HT1080 (cell line): ENCODE results near the gene TBL1X. TPM values are rescaled to one million over a fixed set of nuclear protein-coding genes. Genes with fewer than 3 reads are reported as not detected.
"Not testable (repeated sequence)": the region's sequence is repeated elsewhere in the genome, so short reads cannot be mapped to it uniquely, and the experiment has no call there.

Experiments
- DNase-seq: peaks from one replicate; pipeline ENCODE4 v3.0.0-alpha.2; 2015; ENCODE audit warnings: low read depth
- total RNA-seq: library from RNA; depleted of rRNA; stranded (reverse); fragments of >200 nt; shearing (Covaris generic); gene quantifications from 2 replicates; pipeline ENCODE4 v1.2.3, GENCODE V29; 2014

Gene TBL1X
- total RNA-seq, 1 experiment from 2014 or later = 33.5 TPM

DNA sequence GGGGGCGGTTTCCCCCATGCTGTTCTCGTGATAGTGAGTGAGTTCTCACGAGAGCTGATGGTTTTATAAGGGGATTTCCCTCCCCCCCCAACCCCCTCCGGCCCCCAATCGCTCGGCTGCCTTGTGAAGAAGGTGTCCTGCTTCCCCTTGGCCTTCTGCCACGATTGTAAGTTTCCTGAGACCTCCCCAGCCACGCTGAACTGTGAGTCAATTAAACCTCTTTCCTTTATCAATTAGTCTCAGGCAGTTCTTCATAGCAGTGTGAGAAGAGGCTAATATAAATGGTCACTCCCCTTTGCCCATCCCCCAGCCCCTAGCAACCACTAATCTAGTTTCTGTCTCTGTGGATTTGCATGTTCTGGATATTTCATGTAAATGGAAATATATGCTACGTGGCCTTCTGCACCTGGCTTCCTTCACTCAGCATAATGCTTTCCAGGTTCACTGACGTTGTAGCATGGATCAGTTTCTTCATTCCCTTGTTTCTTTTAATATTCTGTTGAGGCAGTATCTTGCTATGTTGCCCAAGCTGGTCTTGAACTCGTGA, 284.4 kb downstream of the TBL1X start:
- DNase-seq = no peak

DNA sequence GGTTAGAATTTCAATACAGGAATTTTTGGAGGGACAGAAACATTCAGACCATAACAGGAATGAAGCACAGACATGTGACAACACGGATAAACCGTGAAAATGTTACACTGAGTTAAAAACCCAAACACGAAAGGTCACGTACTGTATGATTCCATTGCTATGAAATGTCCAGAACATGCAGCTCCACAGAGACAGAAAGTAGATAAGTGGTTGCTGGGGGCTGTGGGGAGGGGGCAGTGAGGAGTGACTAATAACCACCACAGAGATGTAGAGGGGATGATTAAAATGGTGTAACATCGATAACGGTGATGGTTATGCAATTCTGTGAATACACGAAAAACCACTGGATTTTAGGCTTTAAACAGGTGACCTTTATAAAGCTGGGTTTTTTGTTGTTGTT, 292.5 kb downstream of the TBL1X start:
- DNase-seq = no peak

DNA sequence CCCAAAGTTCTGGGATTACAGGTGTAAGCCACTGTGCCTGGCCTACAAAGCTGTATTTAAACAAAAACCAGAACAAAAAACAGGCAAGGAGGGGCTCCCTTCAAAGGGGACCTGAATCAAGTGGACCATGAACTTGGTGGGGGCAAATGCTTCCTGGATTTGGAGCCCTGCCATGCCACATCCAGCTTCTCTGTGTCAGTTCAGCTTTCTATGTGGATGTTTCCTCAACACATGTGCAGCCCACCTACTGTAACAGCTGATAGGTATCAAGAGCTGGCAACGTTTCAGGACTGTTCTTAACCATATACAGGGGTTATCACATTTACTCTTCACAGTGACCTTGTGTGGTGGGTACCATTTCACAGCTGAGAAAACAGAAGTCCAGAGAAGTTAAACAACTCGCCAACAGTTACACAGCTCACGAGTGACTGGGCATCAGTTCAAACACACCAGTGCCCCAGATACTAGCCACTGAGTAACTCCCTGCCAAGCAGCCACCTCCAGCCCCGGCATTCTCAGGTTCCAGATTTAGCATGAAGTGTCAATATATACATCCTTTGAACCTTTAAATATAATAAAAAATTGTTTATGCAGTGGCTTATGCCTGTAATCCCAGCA, 293.3 kb downstream of the TBL1X start:
- DNase-seq = no peak

DNA sequence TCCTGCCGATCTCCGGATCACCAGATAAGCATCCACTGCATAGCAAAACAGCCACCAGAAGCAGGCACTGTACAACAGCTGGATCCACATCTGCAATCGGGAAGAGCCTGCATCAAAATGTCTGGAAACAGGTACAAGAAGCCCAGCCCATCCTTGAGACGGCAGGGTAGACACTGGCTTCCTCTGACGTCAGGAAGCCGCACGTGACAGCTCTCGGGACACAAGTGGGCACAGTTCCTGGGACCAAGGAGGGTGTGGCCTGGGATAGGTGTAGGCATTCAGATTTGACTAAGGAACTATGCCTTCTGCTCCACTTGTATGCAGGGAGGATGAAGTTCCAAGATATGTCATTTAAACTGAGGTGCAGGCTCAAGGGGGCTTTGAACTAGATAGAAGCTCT, 294.5 kb downstream of the TBL1X start:
- no peak for DNase-seq

DNA sequence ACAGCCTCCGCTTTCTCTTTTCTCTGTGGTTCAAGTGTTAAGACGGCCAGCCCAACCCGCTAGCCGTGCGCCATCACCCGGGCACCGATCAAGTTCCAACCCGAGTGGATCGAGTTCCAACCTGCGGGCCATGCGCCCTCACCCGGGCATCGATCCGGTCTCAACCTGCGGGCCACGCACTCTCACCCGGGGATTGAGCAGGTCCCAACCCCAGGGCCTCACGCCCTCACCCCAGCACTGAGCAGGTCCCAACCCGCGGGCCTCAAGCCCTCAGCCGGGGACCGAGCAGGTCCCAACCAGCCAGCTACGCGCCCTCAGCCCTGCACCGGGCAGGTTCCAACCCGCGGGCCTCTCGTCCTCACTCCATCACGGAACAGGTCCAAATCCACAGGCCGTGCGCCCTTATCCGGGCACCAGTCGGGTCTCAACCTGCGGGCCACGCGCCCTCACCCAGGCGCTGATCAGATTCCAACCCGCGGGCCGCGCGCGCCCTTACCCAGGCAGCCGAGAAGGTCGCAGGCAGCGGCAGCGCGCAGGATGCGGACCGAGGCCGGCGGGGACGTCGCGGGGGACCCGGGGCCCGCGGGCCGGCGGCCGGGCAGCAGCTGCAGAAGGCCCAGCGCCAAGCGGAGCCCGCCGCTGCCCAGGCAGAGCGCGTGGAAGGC, 300.3 kb downstream of the TBL1X start:
- no peak for DNase-seq

DNA sequence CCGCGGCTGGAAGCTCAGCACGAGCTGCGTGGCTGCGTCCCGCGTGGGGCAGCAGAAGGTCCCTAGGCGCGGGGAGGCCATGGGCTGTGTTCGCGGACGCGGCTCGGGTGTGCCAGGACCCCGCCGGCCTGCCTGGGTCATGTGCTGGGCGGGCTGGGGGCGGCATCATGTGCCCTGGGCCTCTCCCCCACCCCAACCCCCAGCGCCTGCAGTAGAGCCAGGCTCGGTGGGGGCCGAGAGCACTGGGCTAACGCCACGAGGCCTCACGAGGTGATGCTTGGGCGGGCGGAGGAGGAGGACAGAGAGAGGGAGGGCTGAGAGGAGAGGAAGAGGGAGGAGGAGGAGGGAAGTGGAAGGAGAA, 300.9 kb downstream of the TBL1X start, which contains the start of gene GPR143:
Gene GPR143 (minus strand): TSS at position 111 of the 361 bp plus-strand sequence. CDS start 30 bp downstream, at position 81.
- DNase-seq = no peak

DNA sequence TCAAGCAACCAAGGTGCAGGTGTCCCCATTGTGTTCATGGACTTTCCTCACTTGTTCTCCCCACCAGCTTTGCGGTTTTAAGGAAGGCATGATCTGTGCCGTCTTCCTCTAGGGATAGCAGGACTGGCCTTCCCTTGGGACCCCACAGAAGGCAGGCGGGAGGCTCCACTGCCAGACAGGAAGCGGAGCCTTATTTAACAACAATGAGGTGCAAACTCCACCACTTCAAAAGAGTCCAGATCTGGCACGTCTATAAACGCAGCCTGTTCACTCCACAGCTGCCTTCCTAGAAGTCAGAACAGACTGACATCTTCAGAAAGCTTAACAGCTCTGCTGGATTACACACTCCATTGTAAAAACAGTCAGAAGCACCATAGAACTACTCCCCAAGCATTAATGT, 302.5 kb downstream of the TBL1X start:
- DNase-seq = no peak

DNA sequence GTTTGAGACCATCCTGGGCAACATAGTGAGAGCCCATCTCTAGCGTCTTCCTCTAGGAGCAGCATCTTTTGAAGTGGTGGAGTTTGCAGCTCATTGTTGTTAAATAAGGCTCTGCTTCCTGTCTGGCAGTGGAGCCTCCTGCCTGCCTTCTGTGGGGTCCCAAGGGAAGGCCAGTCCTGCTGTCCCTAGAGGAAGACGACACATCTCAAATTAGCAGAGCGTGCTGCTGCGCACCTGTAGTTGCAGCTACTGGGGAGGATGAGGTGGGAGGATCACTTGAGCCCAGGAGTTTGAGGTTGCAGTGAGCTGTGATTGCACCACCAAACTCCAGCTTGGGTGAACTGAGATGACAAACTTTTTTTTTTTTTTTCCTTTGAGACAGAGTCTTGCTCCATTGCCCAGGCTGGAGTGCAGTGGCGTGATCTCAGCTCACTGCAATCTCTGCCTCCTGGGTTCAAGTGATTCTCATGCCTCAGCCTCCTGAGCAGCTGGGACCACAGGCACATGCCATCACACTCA, 303.5 kb downstream of the TBL1X start:
- DNase-seq = not testable (repeated sequence)

DNA sequence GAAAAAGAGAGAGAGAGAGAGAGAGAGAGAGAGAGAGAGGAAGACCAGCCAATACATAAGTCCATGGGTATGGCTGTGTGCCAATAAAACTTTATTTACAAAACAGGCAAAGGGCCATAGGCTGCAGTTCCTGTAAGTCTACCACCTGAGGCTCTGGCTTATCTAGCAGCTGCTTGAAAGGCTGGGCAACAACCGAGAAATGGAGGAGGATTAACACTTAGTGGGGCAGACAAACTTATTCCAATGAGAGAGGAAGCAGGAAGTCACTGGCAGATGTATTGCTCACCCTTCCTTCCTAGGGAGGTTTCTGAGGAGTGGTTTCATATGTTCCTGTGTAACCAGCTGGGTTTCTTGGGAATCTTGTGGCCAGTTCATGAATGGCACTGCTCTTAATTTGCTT, 305.5 kb downstream of the TBL1X start:
- peak; percentile 69 for DNase-seq

DNA sequence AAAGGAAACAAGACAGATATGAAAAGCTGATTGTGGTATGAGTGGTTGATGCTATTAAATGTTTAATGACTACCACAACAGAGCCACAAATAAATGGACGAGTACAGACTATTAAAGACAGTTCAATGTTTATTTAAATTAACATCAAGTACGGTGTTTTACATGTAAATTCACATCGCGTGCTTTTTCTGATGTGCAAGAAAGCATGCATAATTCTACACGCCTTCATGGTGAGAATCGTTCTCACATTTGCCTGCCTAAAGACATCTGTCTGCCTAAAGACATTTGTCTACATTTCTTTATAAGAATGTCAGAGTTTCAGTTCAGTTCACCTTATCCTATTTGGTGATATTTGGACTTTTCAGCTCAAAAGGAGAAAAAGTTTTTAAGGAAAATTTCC, 308.1 kb downstream of the TBL1X start:
- no peak for DNase-seq

DNA sequence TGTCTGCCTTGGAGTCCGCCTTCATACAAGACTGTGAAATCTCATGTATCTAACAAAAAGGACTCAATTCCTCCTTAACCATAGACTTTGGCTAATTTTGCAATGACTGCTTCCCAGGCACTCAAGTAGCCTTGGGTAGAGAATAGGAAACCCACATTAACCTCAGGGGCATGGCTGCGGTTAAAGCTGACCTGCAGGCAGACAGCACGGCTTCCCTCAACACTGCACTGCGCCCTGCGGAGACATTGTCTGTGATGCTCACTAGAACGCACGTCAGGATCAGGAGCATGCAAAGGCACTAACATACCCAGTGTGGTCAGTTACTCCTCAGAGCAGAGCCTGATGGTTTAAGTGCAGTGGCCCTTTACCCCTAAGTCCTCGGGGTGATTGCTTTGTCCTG, 311.1 kb downstream of the TBL1X start:
- DNase-seq = peak; percentile 61

DNA sequence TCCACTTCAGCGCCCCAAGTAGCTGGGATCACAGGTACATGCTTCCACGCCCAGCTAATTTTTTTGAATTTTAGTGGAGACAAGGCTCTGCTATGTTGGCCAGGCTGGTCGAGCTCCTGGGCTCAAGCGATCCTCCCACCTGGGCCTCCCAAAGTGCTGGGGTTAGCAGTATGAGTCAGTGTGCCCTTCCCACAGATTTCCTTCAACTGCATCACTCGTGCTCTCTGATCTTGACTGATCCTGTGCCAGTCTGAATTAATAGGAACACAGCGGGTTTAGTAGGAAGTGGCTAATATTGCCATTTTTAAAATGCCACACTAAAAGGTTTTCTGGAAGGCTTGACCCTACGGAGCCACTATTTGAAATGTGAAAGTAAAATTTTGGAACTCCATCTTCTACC, 317.1 kb downstream of the TBL1X start:
- peak; percentile 12 for DNase-seq

DNA sequence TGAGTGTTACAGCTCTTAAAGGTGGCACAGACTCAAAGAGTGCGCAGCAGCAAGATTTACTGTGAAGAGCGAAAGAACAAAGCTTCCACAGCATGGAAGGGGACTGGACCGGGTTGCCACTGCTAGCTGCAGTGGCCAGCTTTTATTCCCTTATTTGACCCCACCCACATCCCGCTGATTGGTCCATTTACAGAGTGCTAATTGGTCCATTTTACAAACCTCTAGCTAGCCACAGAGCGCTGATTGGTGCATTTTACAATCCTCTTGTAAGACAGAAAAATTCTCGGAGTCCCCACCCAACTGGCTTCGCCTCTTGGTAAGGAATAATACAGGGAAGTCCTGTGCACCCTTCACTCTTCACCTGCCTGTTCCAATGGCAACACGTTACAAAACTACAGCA, 319.5 kb downstream of the TBL1X start:
- DNase-seq = no peak

DNA sequence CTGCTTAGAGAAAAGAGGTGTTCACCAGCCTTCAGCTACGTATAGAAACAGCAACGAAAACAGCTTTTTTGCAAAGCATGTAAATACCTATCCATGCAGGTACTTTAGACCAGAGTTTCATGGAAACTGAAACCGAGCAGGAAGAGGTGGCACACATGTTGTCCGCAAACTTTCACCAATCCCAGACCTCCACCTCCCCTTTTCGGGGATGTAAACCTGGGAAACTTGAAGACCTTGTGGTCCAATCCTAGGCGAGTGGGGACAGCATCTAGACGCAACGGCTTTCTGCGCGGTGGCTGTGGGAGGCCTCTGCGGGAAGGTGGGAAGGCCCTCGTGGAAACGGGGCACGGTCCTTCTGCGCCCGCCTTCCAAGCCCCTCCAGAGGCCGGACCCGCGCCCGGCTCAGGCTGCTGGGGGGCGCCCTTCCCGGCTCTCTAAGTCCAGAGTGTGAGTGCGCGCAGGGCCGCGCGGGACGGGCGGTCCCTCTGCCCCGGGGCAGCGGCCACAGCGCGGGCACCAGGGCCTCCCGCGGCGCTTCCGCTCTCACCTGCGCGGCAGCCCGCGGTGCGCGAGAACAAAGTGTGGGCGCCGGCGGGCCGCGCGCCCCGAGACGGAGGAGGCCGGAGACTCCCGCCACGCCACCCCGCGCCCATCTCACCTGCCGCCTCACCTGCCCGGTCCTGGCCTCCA, 320.5 kb downstream of the TBL1X start:
- no peak for DNase-seq

DNA sequence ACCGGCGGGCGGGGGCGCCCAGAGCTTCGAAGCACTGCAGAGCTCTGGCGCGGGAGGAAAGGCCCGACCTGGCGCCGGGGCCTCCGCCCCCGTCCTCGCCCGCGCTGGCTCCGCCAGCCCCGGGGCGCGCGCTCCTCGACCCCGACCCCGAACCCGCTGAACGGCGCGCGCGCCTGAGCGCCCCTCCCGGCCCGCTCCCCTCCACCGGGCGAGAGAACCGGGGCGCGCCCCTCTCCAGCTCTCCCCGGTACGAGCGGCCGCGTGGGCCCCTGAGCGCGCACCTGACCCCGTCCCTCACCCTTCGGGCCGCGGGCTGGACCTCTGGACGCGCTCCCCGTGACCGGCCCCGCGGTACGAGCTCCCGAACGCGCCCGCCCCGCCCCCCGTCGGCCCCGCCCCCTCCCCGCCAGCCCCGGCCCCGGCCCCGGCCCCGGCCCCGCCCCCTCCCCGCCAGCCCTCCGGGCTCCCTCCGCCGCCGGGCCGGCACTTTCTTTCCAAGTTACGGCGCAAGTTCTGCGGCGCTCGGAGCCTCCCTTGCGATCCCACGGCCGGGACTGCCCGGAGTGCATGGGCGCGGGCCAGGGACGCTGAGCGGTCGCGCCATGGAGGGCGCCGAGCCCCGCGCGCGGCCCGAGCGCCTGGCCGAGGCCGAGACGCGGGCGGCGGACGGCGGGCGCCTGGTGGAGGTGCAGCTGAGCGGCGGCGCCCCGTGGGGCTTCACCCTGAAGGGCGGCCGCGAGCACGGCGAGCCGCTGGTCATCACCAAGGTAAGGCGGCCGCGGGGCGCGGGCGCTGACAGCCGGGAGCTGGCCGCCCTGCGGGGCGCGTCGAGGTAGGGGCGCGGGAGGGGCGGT, 321.3 kb downstream of the TBL1X start, which contains the start of gene SHROOM2:
Gene SHROOM2 (plus strand): TSS at position 486 of the 854 bp plus-strand sequence. CDS start 117 bp downstream, at position 603.
- DNase-seq = no peak

DNA sequence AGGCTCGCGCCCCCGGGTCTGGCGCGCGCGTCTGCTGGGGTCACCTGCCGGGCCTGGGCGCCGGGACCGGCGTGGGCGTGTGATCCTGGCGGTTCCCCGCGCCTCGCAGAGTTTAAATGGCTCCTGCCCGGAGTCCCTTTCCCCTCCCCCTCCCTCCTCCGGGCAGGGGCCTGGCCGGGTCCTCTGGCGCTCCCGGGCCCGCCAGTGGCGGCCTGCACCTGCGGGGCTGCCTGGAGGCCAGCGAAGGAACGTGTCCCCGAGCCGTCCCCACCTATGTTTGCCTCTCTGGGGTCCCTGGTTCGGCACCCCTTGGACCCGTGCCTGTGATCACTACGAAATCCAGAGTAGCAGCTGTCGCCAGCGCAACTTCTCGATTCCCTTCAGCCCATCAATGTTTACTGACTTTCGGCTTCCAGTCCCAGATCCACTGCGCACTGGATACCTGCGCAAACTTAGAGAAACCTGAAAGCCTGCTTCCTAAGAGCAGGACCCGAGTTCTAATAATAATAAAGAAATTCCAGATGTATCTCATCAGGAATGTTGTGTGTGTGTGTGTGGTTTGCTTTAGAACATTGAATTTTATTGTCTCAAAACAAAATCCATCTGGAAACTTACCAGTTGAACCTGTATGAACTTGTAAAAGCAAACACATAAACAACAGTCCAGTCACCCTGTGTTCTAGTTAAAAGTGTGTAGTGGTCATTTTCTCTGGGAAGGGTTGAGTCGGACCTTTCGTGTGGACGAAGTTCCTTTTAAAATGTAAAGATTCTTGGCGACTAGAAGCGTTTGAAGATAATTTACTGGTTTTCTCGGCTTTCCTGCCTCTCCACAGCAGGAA, 322.2 kb downstream of the TBL1X start:
- DNase-seq = no peak

DNA sequence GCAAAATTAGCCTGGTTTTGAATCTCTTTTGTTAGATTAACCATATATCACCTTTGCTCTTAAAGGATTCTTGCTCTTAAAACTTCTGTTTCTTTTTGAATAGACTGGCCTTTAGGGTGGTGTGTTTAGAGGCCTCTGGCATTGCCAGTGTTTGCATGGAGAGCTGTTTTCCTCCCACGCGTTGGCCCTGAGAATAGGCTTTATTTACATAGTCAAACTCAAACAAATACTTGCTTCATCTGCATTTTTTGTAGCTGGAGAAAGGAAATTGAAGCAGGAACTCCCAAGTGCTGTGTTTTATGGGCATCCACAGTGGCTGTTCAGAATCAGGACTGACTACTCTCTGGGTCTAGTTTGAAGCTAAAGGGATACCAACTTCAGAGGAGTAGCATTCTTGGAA, 324.1 kb downstream of the TBL1X start:
- DNase-seq = no peak

DNA sequence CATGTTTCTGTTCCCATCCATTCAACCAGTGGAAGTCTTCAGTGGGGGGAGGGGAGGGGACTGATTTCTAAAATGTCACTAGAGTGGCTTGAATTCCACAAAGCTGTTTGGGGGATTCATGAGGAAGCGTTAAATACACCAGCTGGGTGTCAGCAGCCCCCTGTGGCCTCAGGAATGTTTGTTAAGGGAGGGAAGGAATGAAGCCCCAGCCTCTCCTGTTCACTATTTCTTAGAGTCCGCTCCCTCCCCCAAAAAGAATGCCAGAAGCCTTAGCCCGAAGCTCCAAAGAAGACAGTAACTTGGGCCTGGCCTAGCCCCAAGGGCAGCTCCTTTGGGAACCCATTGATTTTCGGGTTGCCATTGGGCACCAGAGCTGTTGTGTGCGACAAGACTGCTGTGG, 324.7 kb downstream of the TBL1X start:
- no peak for DNase-seq
